ENCODE measurements around the gene PTPN14. TPM values are rescaled to one million over a fixed set of nuclear protein-coding genes. Genes with fewer than 3 reads are reported as not detected.

PTPN14 gene
- total and polyA plus RNA-seq, 5 donors = 4.7 to 35.1 (median 17.7) TPM

GRCh38 chr1:214568328-214568727 lies 16.9 kb upstream of the PTPN14 start:
- Histone ChIP-seq H3K27me3 (ENCODE audit: control insufficient read depth, insufficient read depth) (no peaks in the 10 kb centered on the region), H3K9me3 (ENCODE audit: control insufficient read depth, low read length) (no peaks in the 10 kb centered on the region), H3K4me3 (ENCODE audit: low read length) (no peak overlapping the region), H3K4me1 (ENCODE audit: control insufficient read depth, insufficient read depth, low read length) (peaks cover 2% of the 10 kb centered on the region), H3K27ac (ENCODE audit: low read length) (no peak overlapping the region)
- 53% methylated on average over 4 of the region's 4 CpGs for WGBS
- intact Hi-C loops (cut with DNase I) = no loop called here
- ATAC-seq (peak; percentile 79 to 92), DNase-seq (peak in 1 of 3 donors; percentile 57)

GRCh38 chr1:214567481-214567980 lies 16.1 kb upstream of the PTPN14 start:
- WGBS = 86% methylated on average over 2 of the region's 2 CpGs
- H3K27ac ChIP-seq (ENCODE audit: low read length) = no peak overlapping the region
- no peak for ATAC-seq
- no peak overlapping the region for H3K4me3 ChIP-seq (ENCODE audit: low read length)
- no peak for DNase-seq
- H3K9me3 ChIP-seq (ENCODE audit: control insufficient read depth, low read length) = no peaks in the 10 kb centered on the region
- H3K4me1 ChIP-seq (ENCODE audit: control insufficient read depth, insufficient read depth, low read length) = peaks cover 2% of the 10 kb centered on the region
- no peaks in the 10 kb centered on the region for H3K27me3 ChIP-seq (ENCODE audit: control insufficient read depth, insufficient read depth)
- intact Hi-C loops (cut with DNase I) = no loop called here

- H3K27ac ChIP-seq (ENCODE audit: low read length) = no peak overlapping the region
- H3K9me3 ChIP-seq (ENCODE audit: control insufficient read depth, low read length) = no peaks in the 10 kb centered on the region
- peaks cover 2% of the 10 kb centered on the region for H3K4me1 ChIP-seq (ENCODE audit: control insufficient read depth, insufficient read depth, low read length)
- H3K27me3 ChIP-seq (ENCODE audit: control insufficient read depth, insufficient read depth) = no peaks in the 10 kb centered on the region
- DNase-seq = peak in 1 of 3 donors; percentile 48
- intact Hi-C loops (cut with DNase I) = no loop called here
- WGBS = 77% methylated on average over 3 of the region's 3 CpGs
- no peak overlapping the region for H3K4me3 ChIP-seq (ENCODE audit: low read length)
- ATAC-seq = peak in 1 of 2 donors; percentile 67
Observed at GRCh38 chr1:214566158-214567104, 15.0 kb upstream of the PTPN14 start.

GRCh38 chr1:214565310-214565709 lies 13.9 kb upstream of the PTPN14 start:
- Histone ChIP-seq H3K27me3 (ENCODE audit: control insufficient read depth, insufficient read depth) (no peaks in the 10 kb centered on the region), H3K27ac (ENCODE audit: low read length) (no peak overlapping the region), H3K4me1 (ENCODE audit: control insufficient read depth, insufficient read depth, low read length) (peaks cover 2% of the 10 kb centered on the region), H3K4me3 (ENCODE audit: low read length) (no peak overlapping the region), H3K9me3 (ENCODE audit: control insufficient read depth, low read length) (no peaks in the 10 kb centered on the region)
- intact Hi-C loops (cut with DNase I) = no loop called here
- ATAC-seq (no peak), DNase-seq (no peak)
- WGBS = 78% methylated on average over 1 of the region's 1 CpG

- intact Hi-C loops (cut with DNase I) = no loop called here
- no peaks in the 10 kb centered on the region for H3K9me3 ChIP-seq (ENCODE audit: control insufficient read depth, low read length)
- H3K27me3 ChIP-seq (ENCODE audit: control insufficient read depth, insufficient read depth) = no peaks in the 10 kb centered on the region
- ATAC-seq = no peak
- no peak overlapping the region for H3K27ac ChIP-seq (ENCODE audit: low read length)
- DNase-seq = no peak
- H3K4me1 ChIP-seq (ENCODE audit: control insufficient read depth, insufficient read depth, low read length) = no peaks in the 10 kb centered on the region
- H3K4me3 ChIP-seq (ENCODE audit: low read length) = no peak overlapping the region
Observed at GRCh38 chr1:214563881-214564280, 12.5 kb upstream of the PTPN14 start.

GRCh38 chr1:214557952-214558735 lies 6.7 kb upstream of the PTPN14 start:
- H3K27ac ChIP-seq (ENCODE audit: low read length) = no peak overlapping the region
- H3K4me1 ChIP-seq (ENCODE audit: control insufficient read depth, insufficient read depth, low read length) = no peaks in the 10 kb centered on the region
- WGBS = 66% methylated on average over 8 of the region's 8 CpGs
- ATAC-seq (no peak), DNase-seq (no peak)
- H3K4me3 ChIP-seq (ENCODE audit: low read length) = no peak overlapping the region
- intact Hi-C loops (cut with DNase I) = loop anchor here in 1 of 4 donors (10.0 kb wide), 1 partner anchor 153 kb away; no protein-coding TSS in a partner anchor
- H3K27me3 ChIP-seq (ENCODE audit: control insufficient read depth, insufficient read depth) = no peaks in the 10 kb centered on the region
- H3K9me3 ChIP-seq (ENCODE audit: control insufficient read depth, low read length) = no peaks in the 10 kb centered on the region

GRCh38 chr1:214553142-214553710 lies 1.8 kb upstream of the PTPN14 start:
- ATAC-seq (no peak), DNase-seq (no peak)
- Histone ChIP-seq H3K27me3 (ENCODE audit: control insufficient read depth, insufficient read depth) (no peaks in the 10 kb centered on the region), H3K4me1 (ENCODE audit: control insufficient read depth, insufficient read depth, low read length) (peaks cover 5% of the 10 kb centered on the region), H3K4me3 (ENCODE audit: low read length) (no peak overlapping the region), H3K9me3 (ENCODE audit: control insufficient read depth, low read length) (no peaks in the 10 kb centered on the region), H3K27ac (ENCODE audit: low read length) (no peak overlapping the region)
- WGBS = 71% methylated on average over 5 of the region's 5 CpGs
- intact Hi-C loops (cut with DNase I) = loop anchor here in 1 of 4 donors (10.0 kb wide), 1 partner anchor 148 kb away; no protein-coding TSS in a partner anchor

GRCh38 chr1:214552174-214552608 lies 789 bp upstream of the PTPN14 start:
- under 1% methylated on average over 15 of the region's 15 CpGs for WGBS
- Histone ChIP-seq H3K27ac (ENCODE audit: low read length) (peak overlapping the region; percentile 98), H3K4me3 (ENCODE audit: low read length) (peak overlapping the region; percentile 89), H3K4me1 (ENCODE audit: control insufficient read depth, insufficient read depth, low read length) (peaks cover 8% of the 10 kb centered on the region), H3K9me3 (ENCODE audit: control insufficient read depth, low read length) (no peaks in the 10 kb centered on the region), H3K27me3 (ENCODE audit: control insufficient read depth, insufficient read depth) (no peaks in the 10 kb centered on the region)
- intact Hi-C loops (cut with DNase I) = loop anchor here in 1 of 4 donors (10.0 kb wide), 1 partner anchor 147 kb away; no protein-coding TSS in a partner anchor
- peak; percentile 69 to 88 (median 83) for DNase-seq
- ATAC-seq = peak; percentile 72 to 81

- Histone ChIP-seq H3K4me1 (ENCODE audit: control insufficient read depth, insufficient read depth, low read length) (peaks cover 8% of the 10 kb centered on the region), H3K27ac (ENCODE audit: low read length) (peak overlapping the region; percentile 98), H3K4me3 (ENCODE audit: low read length) (peak overlapping the region; percentile 89), H3K27me3 (ENCODE audit: control insufficient read depth, insufficient read depth) (no peaks in the 10 kb centered on the region), H3K9me3 (ENCODE audit: control insufficient read depth, low read length) (no peaks in the 10 kb centered on the region)
- intact Hi-C loops (cut with DNase I) = loop anchor here in 1 of 4 donors (10.0 kb wide), 1 partner anchor 146 kb away; no protein-coding TSS in a partner anchor
- WGBS = under 1% methylated on average over 57 of the region's 57 CpGs
- DNase-seq (peak; percentile 70 to 87 (median 85)), ATAC-seq (peak; percentile 27 to 42)
Observed at GRCh38 chr1:214550857-214551435, 456 bp downstream of the PTPN14 start.
